ENCODE data around the gene CIDEB.

CIDEB gene

DNA sequence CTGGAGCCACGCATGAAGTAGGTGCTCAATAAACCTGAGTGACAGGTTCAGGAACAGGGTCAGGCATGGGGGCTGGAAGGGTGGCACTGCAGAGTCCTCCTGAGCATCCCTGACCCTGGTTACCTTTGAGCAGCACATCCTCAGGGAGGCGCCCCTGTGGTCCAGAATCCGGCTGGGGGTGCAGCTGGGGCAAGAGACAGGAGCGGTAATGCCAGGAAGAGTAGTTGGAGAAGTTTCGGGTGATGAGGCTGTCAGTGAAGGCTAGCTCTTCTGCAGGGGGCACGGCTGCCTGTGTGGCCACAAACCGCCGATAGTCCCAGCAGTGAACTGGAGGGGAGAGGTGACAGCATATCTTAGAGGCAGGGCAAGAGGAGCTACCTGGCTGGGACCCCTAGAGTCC is 38.4 kb downstream of the CIDEB start:
- no peak for DNase-seq (ENCODE audit: low read depth)

DNA sequence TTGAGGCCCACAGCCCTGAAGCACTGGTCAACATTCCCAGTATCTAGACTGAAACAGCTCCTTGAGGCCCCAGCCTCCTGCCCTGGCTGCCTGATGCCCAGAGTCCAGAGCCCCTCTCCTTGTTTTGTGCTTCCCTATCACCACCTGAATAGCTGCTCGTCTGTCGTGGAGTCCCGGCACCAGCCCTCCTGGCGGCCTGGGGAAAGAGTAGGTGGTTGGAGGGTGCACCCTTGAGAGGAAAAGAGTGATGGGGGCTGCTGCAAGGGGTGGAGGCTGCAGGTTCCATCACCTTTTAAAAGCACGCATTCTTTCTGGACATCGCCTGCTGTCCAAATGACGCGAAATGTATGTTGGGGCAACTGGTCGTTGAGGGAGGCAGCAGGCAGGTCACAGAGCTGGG is 39.6 kb downstream of the CIDEB start:
- DNase-seq (ENCODE audit: low read depth): no peak

- no peak for DNase-seq (ENCODE audit: low read depth)
Measured at GRCh38 chr14:24267516-24267915, 40.3 kb downstream of the CIDEB start.

DNA sequence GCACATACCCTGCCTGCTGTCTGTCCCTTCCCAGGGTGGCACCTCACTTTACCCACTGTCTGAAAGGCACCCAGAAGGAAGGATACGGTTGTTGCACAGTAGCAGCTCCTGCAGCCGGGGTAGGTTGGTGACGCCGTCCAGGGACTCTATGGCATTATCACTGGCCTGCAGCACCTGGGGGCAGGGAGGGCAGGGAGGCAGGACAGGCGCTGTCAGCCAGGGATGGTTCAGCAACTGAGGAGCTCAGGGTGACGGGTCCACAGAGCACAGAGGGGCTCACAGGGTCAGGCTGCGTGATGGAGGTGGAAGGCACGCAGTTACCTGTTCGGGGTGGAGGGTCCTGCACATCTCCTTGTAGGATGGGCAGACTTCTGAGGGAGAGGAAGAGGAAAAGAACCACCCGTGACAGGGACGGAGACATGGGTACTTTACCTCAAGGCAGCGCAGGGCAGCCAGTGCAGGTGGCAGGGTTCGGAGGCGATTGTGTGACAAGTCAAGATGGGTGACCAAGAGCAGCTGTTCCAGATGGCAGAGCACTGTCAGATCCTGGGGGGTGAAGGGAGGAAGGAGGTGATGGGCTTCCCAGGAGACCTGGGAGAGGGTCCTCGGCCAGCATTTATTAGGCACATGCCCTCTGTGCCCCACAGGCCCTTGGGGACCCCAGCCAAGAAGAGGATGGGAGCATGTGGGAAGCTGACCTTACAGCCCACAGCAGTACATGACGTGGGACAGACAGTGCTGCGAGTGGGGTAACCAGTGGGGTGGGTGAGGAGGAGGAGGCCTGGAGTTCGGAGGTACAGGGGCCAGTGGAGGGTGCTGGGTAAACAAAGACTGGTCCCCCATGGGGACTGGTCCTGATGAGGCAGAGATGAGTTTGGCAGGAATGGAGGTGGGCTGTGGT is 41.2 kb downstream of the CIDEB start:
- DNase-seq (ENCODE audit: low read depth): no peak

DNA sequence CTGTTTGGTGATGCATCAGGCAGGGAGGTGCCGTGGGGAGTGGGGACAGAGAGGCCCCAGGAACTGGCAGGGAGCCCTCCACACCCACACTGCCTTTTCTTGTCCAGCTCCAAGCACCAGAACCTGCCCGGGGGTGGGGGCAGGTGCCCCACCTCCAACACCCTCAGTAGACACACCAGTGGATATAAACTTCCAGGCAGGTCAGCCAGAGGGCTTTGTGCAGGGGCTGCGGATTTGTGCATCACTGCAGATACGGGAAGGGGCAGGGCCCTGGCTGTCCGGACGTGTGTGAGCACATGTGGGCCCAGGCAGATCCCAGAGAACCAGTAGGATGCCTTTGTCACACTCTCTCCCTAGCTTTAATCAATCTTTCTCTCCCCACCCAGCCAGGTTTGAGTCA is 43.5 kb downstream of the CIDEB start:
- no peak for DNase-seq (ENCODE audit: low read depth)

DNA sequence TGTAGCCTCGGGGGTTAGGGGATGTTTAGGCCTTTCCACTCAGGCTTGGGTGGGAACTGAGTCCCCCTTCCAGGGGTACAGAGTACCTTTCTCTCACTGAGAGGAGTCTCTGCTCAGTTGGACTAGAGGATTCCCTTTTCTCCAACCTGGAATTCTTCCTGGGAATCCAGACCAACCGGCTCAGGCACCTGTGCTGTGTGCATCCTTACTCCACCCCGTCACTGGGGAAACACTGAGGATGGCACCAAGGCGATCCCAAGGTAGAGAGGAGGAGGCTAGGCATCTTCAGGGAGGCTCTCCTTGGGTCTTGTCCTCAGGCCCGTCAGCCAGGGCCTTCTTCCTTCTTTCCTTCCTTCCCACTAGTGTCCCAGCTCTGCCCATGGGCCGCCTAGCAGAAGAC is 43.9 kb downstream of the CIDEB start:
- DNase-seq (ENCODE audit: low read depth): no peak

DNA sequence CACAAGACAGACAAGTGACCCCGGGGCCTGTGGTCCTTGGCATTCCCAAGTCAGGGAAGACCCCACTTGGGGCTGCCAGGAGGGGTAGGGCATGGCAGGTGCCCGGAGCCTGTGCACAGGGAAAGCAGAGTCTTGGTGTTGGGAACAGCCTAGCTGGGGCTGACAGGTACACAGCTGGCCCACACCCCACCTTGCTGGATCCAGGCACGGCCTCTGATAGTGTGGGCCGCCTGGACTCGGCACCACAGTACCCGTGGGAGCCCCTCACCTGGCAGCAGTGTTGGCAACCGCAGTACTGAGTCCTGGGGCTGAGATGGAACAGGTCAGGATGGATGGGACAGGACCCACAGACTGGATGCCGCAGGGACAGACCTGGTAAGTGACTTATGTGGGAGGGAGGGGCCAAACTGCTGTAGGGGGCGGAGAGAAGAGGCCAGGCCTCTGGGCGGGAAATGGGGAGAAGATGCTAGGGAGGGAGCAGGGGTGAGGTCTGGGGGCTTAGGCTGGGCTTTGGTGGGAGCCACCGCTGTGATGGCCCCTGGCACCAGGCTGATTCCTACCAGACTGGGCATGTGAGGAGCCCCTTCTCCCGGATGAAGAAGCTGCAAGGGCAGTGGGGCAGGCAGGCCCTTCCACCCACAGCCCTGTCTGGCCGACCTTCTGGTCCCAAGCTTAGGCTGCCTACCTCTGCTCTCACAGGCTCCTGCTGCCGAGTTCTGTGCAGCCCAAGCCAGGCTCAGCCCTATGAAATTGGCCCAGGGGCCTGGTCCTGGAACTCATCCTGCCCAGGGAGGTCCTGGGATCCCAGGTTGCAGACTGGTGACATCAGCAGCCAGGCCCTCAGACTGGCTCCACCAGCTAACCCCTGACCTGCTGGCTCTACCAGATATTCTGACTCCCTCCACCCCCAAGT is 44.7 kb downstream of the CIDEB start, which contains the start of gene TGM1:
TSS of gene TGM1 (minus strand) at position 357 of the 913 bp plus-strand sequence. CDS start 825 bp downstream, outside the sequence.
- DNase-seq (ENCODE audit: low read depth): no peak

DNA sequence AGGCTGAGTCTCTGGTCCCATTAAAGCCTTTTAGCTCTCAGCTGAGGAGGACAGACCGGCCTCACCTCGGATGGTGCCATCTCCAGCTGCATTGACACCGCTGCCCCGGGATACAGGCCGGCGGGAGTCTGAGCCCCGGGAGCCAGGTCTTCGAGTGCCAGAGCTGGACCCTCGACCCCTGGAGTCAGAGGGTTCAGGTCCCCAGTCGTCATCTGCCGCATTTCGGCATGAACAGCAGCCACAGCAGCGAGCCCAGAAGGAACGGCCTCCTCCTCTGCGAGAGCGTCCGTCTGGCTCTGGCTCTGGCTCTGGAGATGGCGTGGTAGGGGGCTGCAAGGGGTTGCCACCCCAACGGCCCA is 45.8 kb downstream of the CIDEB start:
- DNase-seq (ENCODE audit: low read depth): no peak

DNA sequence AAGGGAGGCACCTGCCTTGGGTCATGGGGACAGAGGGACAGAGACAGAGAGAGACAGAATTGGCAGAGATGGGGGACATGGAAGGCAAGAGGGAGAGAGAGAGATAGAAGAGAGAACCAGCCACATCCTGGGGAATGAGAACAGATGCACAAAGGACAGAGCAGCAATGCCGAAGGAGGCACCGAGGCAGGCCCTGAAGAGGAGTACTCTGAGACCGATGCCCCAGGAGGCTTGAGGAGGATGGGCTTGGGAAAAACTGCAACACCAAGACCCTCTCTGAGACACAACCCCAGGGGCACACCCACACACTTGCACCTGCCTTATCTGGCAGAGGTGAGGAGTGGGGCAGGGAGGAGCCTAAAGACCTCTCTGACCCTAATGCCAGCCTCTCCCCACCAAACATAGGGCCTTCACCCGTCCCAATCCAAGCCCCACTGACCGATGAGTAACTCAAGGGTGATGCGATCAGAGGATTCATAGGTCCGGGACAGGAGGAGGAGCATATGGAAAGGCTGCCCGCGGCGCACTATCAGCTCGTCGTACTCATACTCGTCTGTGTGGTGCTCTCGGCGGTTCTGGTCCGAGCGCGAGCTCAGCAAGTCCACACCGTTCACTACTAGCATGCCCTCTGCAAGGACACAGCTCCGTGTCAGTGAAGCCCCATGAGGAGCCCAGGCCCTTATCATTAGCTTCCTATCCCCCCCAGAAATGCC is 46.4 kb downstream of the CIDEB start:
- DNase-seq (ENCODE audit: low read depth): no peak

GRCh38 chr14:24260780-24261157 is 47.0 kb downstream of the CIDEB start:
- no peak for DNase-seq (ENCODE audit: low read depth)

DNA sequence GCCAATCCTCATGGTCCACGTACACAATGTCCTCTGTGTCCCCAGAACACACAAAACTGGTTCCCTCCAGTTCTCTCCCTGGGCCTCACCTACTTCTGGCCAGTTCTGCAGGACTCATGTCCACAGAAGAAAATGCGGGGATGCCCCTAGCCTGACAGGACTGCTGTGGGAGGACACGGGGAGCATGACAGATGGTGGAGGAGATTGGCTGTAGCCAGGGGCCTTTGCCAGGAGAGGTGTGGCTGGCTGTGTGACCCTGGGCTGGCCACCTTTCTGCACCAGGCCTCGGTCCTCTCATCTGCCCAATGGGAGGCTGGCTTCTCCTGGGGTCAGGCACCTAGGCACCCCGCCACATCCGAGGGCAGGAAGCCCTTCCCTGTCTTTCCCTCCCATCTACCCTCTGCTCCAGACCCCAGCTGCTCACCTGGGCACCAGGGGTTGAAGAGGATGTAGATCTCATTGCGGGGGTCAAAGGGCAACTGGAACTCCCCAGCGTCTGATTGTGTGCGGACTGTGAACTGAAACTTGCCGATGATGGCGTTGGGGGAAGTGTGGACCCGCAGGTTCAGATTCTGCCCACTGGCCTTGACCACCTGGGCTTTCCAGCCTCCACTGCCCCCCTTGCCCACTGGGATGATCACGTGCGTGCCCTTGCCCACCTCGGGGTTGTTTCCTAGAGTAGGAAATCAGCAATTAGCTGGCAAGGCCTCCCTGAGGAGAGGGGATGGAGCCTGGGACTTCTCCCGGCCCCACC is 47.6 kb downstream of the CIDEB start:
- DNase-seq (ENCODE audit: low read depth): no peak

GRCh38 chr14:24259282-24260025 is 48.3 kb downstream of the CIDEB start:
- DNase-seq (ENCODE audit: low read depth): no peak

DNA sequence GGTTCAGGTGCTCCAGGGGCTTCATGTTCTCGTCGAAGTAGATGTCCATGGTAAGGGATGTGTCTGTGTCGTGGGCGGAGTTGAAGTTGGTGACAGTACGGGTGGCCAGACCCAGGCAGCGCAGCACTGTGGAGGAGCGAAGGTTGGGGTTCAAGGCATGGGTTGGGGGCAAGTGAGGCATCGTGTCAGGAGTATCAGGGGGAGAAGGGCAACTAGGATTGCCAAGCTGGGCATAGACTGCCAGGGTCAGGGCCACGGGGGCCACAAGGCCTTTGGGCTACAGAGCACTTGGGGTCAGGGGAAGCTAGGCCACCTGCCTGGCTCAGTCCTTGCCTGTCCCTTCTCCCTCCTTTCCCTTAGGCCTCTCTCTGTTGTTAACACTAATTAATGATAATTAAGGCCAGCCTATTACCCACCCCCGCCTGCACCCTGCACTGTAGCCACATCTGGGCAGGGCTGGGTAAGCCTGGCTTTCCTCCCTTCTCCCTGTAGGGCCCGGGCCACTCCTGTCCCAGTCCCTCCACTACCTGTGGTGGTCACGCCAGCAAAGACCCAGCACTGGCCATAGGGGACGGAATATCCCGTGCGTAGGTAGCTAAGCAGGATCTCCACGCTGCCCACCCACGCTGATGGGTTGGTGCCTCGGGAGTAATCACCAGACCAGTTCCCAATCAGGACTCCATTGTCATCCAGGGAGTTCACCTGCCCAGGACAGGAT is 49.1 kb downstream of the CIDEB start:
- DNase-seq (ENCODE audit: low read depth): no peak

DNA sequence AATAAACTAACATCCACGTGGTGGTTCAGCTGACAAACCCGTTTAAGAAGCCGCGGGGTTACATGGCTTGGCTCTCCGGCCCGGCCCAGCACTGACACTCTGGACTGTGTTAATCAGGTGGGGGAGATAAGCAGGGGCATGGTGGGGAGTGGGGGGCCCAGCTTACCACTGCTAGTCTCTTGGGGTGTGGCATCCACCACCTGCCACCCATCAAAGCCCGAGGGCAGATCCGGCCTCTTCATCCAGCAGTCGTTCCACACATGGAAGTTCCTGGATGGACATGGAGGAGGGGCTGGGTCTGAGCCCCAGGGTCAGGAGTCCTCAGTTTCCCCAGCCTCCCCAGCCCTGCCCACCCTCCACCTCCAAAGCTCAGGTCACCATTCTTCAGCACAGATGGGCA is 49.7 kb downstream of the CIDEB start:
- no peak for DNase-seq (ENCODE audit: low read depth)

DNA sequence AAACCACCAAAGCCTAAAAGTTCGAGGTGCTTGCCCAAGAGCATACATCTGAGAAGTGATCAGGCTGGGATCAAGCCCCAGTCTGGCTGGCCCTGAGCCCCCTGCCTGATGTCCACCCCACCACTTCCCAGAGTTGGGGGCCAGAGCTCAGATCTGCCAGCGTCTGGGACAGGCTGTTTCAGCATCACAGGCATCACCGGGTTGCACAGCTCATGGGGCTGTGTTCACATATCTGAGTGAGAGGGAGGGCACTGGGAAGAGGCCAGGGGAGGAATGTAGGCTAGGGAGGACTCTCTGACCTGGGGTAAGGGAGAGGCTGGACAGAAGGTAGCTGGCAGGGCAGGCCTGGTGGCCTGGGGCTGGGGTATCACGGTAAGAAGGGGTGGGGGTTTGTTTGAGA is 50.8 kb downstream of the CIDEB start:
- DNase-seq (ENCODE audit: low read depth): no peak

- DNase-seq (ENCODE audit: low read depth): no peak
Measured at GRCh38 chr14:24255931-24256711, 51.7 kb downstream of the CIDEB start.

GRCh38 chr14:24255438-24255837 is 52.3 kb downstream of the CIDEB start:
- DNase-seq (ENCODE audit: low read depth): no peak
